Measurements from ENCODE around the gene CRIP1. TPM values are rescaled to one million over a fixed set of nuclear protein-coding genes. Genes with fewer than 3 reads are reported as not detected.

The CRIP1 gene
- polyA plus RNA-seq, 4 donors, result 71.9 to 3,839 (median 386) TPM

DNA sequence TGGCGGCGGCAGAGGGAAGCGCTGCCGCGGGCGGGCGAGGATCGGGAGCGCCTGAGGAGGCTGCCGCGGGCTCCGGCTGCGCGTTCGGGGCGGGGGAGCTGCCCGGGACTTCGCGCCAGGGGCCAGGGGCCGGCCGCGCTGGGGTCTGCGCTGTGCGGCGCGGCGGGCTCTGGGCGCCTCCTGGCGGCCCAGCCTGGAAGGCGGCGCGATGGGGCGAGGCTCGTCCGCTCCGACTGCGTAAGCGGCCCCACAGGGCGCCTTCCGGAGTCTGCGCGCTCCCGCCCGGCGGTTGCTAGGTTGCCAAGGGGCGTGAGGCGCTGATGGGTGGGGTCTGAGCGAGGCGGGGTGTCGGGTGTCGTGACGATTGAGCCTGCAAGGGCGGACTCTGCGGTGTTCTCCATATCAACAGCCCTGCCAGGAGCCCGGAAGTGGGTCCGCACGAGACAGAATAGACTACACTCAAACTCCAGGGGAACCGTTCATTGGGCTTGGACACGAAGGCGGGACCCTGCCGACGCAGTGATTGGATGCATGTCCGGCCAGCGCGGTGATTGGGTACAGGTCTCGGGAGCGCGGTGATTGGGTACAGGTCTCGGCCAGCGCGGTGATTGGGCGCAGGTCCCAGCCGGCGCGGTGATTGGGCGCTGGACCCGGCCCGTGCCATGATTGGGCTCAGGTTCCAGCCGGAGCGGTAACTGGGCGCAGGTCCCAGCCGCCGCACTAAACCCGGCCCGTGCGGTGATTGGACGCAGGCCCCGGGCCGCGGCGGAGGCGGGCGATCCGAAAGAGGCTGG, 4.1 kb downstream of the CRIP1 start, which contains the start of gene TEDC1:
TEDC1 (plus strand) TSS at position 675 of the 794 bp plus-strand sequence. CDS start 130 bp downstream, outside the sequence.
- H3K4me1 ChIP-seq (ENCODE audit: control insufficient read depth in 3 of 3, insufficient read depth in 2 of 3, low read depth in 1 of 3, low read length in 2 of 3), result peaks cover 0 to 26% (median 0%) of the 10 kb centered on the region in 3 donors
- H3K27me3 ChIP-seq (ENCODE audit: control insufficient read depth in 3 of 3, insufficient read depth in 3 of 3, low read length in 3 of 3), result peaks cover 0 to 10% (median 0%) of the 10 kb centered on the region in 3 donors
- DNase-seq (peak; percentile 100), FAIRE-seq (peak; percentile 95)
- H3K27ac ChIP-seq (ENCODE audit: low read depth in 1 of 3, low read length in 2 of 3), result peak within 1 kb of the TSS; percentile 78 to 96 (median 95)
- 0% methylated on average over 66 to 94 of the region's 94 CpGs for WGBS, 3 donors
- no peaks in the 10 kb centered on the region for H3K9me3 ChIP-seq (ENCODE audit: control insufficient read depth in 2 of 2, insufficient read depth in 1 of 2, low read depth in 1 of 2, low read length in 1 of 2)
- peak within 1 kb of the TSS; percentile 59 to 62 (median 59) for H3K4me3 ChIP-seq (ENCODE audit: low read depth in 1 of 3, low read length in 3 of 3)
- H3K36me3 ChIP-seq (ENCODE audit: control insufficient read depth in 3 of 3, insufficient read depth in 2 of 3, low read depth in 1 of 3, low read length in 3 of 3), result peaks cover 0 to 9% (median 0%) of the 10 kb centered on the region in 3 donors

GRCh38 chr14:105491366-105491973, 4.8 kb downstream of the CRIP1 start:
- no peak for FAIRE-seq

GRCh38 chr14:105492031-105492970, 5.6 kb downstream of the CRIP1 start:
- 83 to 89% (median 85%) methylated on average over 23 to 24 of the region's 24 CpGs for WGBS, 3 donors
- H3K4me3 ChIP-seq (ENCODE audit: low read depth in 1 of 3, low read length in 3 of 3), result no peak overlapping the region
- H3K36me3 ChIP-seq (ENCODE audit: control insufficient read depth in 3 of 3, insufficient read depth in 2 of 3, low read depth in 1 of 3, low read length in 3 of 3), result peaks cover 0 to 9% (median 0%) of the 10 kb centered on the region in 3 donors
- FAIRE-seq, result no peak
- no peaks in the 10 kb centered on the region for H3K9me3 ChIP-seq (ENCODE audit: control insufficient read depth in 2 of 2, insufficient read depth in 1 of 2, low read depth in 1 of 2, low read length in 1 of 2)
- peaks cover 0 to 14% (median 0%) of the 10 kb centered on the region in 3 donors for H3K4me1 ChIP-seq (ENCODE audit: control insufficient read depth in 3 of 3, insufficient read depth in 2 of 3, low read depth in 1 of 3, low read length in 2 of 3)
- DNase-seq, result peak in 1 of 2 donors; percentile 14
- H3K27ac ChIP-seq (ENCODE audit: low read depth in 1 of 3, low read length in 2 of 3), result no peak overlapping the region
- no peaks in the 10 kb centered on the region for H3K27me3 ChIP-seq (ENCODE audit: control insufficient read depth in 3 of 3, insufficient read depth in 3 of 3, low read length in 3 of 3)

More at GRCh38 chr14:105491366-105491973, 4.8 kb downstream of the CRIP1 start:
- H3K27me3 ChIP-seq (ENCODE audit: control insufficient read depth in 3 of 3, insufficient read depth in 3 of 3, low read length in 3 of 3), result peaks cover 0 to 5% (median 0%) of the 10 kb centered on the region in 3 donors
- peak overlapping the region; percentile 22 to 58 (median 26) for H3K4me3 ChIP-seq (ENCODE audit: low read depth in 1 of 3, low read length in 3 of 3)
- peak; percentile 59 to 76 for DNase-seq
- 0 to 1% (median 0%) methylated on average over 45 to 53 of the region's 53 CpGs for WGBS, 3 donors
- peaks cover 0 to 9% (median 0%) of the 10 kb centered on the region in 3 donors for H3K36me3 ChIP-seq (ENCODE audit: control insufficient read depth in 3 of 3, insufficient read depth in 2 of 3, low read depth in 1 of 3, low read length in 3 of 3)
- H3K27ac ChIP-seq (ENCODE audit: low read depth in 1 of 3, low read length in 2 of 3), result peak overlapping the region; percentile 63 to 95 (median 78)
- peaks cover 0 to 19% (median 0%) of the 10 kb centered on the region in 3 donors for H3K4me1 ChIP-seq (ENCODE audit: control insufficient read depth in 3 of 3, insufficient read depth in 2 of 3, low read depth in 1 of 3, low read length in 2 of 3)
- H3K9me3 ChIP-seq (ENCODE audit: control insufficient read depth in 2 of 2, insufficient read depth in 1 of 2, low read depth in 1 of 2, low read length in 1 of 2), result no peaks in the 10 kb centered on the region

- WGBS, 3 donors, result 86 to 91% (median 90%) methylated on average over 15 to 20 of the region's 20 CpGs
Observed at GRCh38 chr14:105492971-105493871, 6.5 kb downstream of the CRIP1 start.

GRCh38 chr14:105493921-105494605, 7.4 kb downstream of the CRIP1 start:
- no peak for DNase-seq
- no peak overlapping the region for H3K27ac ChIP-seq (ENCODE audit: low read depth in 1 of 3, low read length in 2 of 3)
- H3K27me3 ChIP-seq (ENCODE audit: control insufficient read depth in 3 of 3, insufficient read depth in 3 of 3, low read length in 3 of 3), result no peaks in the 10 kb centered on the region
- H3K4me3 ChIP-seq (ENCODE audit: low read depth in 1 of 3, low read length in 3 of 3), result no peak overlapping the region
- peaks cover 0 to 14% (median 2%) of the 10 kb centered on the region in 3 donors for H3K36me3 ChIP-seq (ENCODE audit: control insufficient read depth in 3 of 3, insufficient read depth in 2 of 3, low read depth in 1 of 3, low read length in 3 of 3)
- H3K9me3 ChIP-seq (ENCODE audit: control insufficient read depth in 2 of 2, insufficient read depth in 1 of 2, low read depth in 1 of 2, low read length in 1 of 2), result no peaks in the 10 kb centered on the region
- H3K4me1 ChIP-seq (ENCODE audit: control insufficient read depth in 3 of 3, insufficient read depth in 2 of 3, low read depth in 1 of 3, low read length in 2 of 3), result peaks cover 0 to 5% (median 0%) of the 10 kb centered on the region in 3 donors
- no peak for FAIRE-seq
- WGBS, 3 donors, result 90 to 93% (median 92%) methylated on average over 10 to 16 of the region's 16 CpGs

More at GRCh38 chr14:105492971-105493871, 6.5 kb downstream of the CRIP1 start:
- Histone ChIP-seq H3K4me1 (ENCODE audit: control insufficient read depth in 3 of 3, insufficient read depth in 2 of 3, low read depth in 1 of 3, low read length in 2 of 3) (peaks cover 0 to 8% (median 0%) of the 10 kb centered on the region in 3 donors), H3K27ac (ENCODE audit: low read depth in 1 of 3, low read length in 2 of 3) (no peak overlapping the region), H3K27me3 (ENCODE audit: control insufficient read depth in 3 of 3, insufficient read depth in 3 of 3, low read length in 3 of 3) (no peaks in the 10 kb centered on the region), H3K9me3 (ENCODE audit: control insufficient read depth in 2 of 2, insufficient read depth in 1 of 2, low read depth in 1 of 2, low read length in 1 of 2) (no peaks in the 10 kb centered on the region), H3K36me3 (ENCODE audit: control insufficient read depth in 3 of 3, insufficient read depth in 2 of 3, low read depth in 1 of 3, low read length in 3 of 3) (peaks cover 0 to 10% (median 2%) of the 10 kb centered on the region in 3 donors), H3K4me3 (ENCODE audit: low read depth in 1 of 3, low read length in 3 of 3) (no peak overlapping the region)
- DNase-seq (no peak), FAIRE-seq (no peak)

- H3K4me1 ChIP-seq (ENCODE audit: control insufficient read depth in 3 of 3, insufficient read depth in 2 of 3, low read depth in 1 of 3, low read length in 2 of 3), result no peaks in the 10 kb centered on the region
- H3K27me3 ChIP-seq (ENCODE audit: control insufficient read depth in 3 of 3, insufficient read depth in 3 of 3, low read length in 3 of 3), result no peaks in the 10 kb centered on the region
- no peak overlapping the region for H3K27ac ChIP-seq (ENCODE audit: low read depth in 1 of 3, low read length in 2 of 3)
- H3K36me3 ChIP-seq (ENCODE audit: control insufficient read depth in 3 of 3, insufficient read depth in 2 of 3, low read depth in 1 of 3, low read length in 3 of 3), result peaks cover 0 to 14% (median 2%) of the 10 kb centered on the region in 3 donors
- DNase-seq (no peak), FAIRE-seq (no peak)
- no peak overlapping the region for H3K4me3 ChIP-seq (ENCODE audit: low read depth in 1 of 3, low read length in 3 of 3)
- 95 to 98% (median 97%) methylated on average over 6 of the region's 6 CpGs for WGBS, 3 donors
- no peaks in the 10 kb centered on the region for H3K9me3 ChIP-seq (ENCODE audit: control insufficient read depth in 2 of 2, insufficient read depth in 1 of 2, low read depth in 1 of 2, low read length in 1 of 2)
Observed at GRCh38 chr14:105494606-105494929, 7.9 kb downstream of the CRIP1 start.

Measured in small intestine (tissue), 7 donors.